Ascending aorta (tissue), 2 donors: ENCODE data around the gene ESPL1. TPM values are rescaled to one million over a fixed set of nuclear protein-coding genes. Genes with fewer than 3 reads are reported as not detected.

Experiments used
- DNase-seq, 2 donors: peaks; one replicate each; pipeline ENCODE4 v3.0.0-alpha.2; 2019; ENCODE audit warnings: low spot score in 2 of 2
- H3K27ac ChIP-seq, 2 donors: fragments of 200-600 bp; sonication (generic); one replicate each; pipeline ENCODE4 v1.5.1; 2016 to 2017; ENCODE audit warnings: mild to moderate bottlenecking in 1 of 2
- H3K27me3 ChIP-seq: fragments of 200-600 bp; sonication (generic); one replicate; pipeline ENCODE4 v1.5.1; 2017
- H3K36me3 ChIP-seq, 2 donors: fragments of 200-600 bp; sonication (generic); one replicate each; pipeline ENCODE4 v1.5.1; 2016
- H3K4me1 ChIP-seq, 2 donors: fragments of 200-600 bp; sonication (generic); one replicate each; pipeline ENCODE4 v1.5.1; 2016 to 2017; ENCODE audit warnings: mild to moderate bottlenecking in 1 of 2
- H3K4me3 ChIP-seq, 2 donors: fragments of 200-600 bp; sonication (generic); one replicate each; pipeline ENCODE4 v1.5.1; 2016 to 2017; ENCODE audit warnings: mild to moderate bottlenecking in 1 of 2
- H3K9me3 ChIP-seq, 2 donors: fragments of 200-600 bp; sonication (generic); one replicate each; pipeline ENCODE4 v1.5.1; 2016
- intact Hi-C: fragments of 100-400 bp; cut with DNase I; formaldehyde crosslinking; loops from one replicate; pipeline ENCODE4 v1.15.1; 2023
- total RNA-seq: library from RNA; depleted of rRNA; stranded (reverse); fragments of >200 nt; gene quantifications from one replicate; pipeline ENCODE4 v1.1.0, GENCODE V29; 2016
- TF ChIP-seq, protein P1 (sequence below), 3 experiments: fragments of 200-600 bp in 2 of 3; fragments of 450-650 bp in 1 of 3; sonication (generic) in 2 of 3; IDR thresholded peaks; one replicate each; pipeline ENCODE4 v1.5.1; 2016 to 2019; ENCODE audit warnings: antibody characterized with exemption in 3 of 3, mild to moderate bottlenecking in 1 of 3, moderate library complexity in 1 of 3

The ESPL1 gene
- total RNA-seq, 1 donor from 2014 or later, result not detected

DNA sequence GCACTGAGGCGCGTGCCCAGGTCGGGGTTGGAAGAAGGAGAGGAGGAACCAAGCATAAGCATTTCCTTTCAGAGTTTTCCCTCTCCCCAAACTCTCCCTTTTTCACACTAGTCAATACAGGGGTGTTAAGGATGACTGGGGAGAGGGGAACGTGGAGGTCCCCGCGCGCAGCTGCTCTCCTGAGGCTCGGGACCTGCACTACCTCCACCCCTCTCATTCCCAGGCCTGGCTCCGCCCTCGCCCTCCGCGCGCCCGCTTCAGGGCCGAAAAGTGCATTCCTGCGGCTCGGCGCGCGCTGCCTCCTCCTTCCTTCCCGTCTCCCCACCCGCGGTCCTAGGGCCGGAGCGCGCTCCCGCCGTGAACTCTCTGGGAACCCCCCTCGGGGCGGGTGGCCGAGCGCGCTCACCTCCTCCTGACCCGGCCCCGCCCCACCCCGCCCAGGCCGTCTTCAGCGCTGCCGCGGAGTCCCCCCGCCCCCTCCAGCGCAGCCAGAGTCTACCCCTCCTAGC is 47.4 kb upstream of the ESPL1 start:
- DNase-seq, result peak; percentile 61 to 94
- no peaks in the 10 kb centered on the region for H3K36me3 ChIP-seq
- intact Hi-C loops, result loop anchor here (1.0 to 10.0 kb wide), 3 partner anchors 11 to 1176 kb away; partner anchors contain the start of gene ESPL1
- H3K4me3 ChIP-seq, result peak overlapping the region; percentile 85 to 90
- peak overlapping the region; percentile 92 to 96 for H3K27ac ChIP-seq
- no peaks in the 10 kb centered on the region for H3K9me3 ChIP-seq
- TF ChIP-seq, protein P1, sequence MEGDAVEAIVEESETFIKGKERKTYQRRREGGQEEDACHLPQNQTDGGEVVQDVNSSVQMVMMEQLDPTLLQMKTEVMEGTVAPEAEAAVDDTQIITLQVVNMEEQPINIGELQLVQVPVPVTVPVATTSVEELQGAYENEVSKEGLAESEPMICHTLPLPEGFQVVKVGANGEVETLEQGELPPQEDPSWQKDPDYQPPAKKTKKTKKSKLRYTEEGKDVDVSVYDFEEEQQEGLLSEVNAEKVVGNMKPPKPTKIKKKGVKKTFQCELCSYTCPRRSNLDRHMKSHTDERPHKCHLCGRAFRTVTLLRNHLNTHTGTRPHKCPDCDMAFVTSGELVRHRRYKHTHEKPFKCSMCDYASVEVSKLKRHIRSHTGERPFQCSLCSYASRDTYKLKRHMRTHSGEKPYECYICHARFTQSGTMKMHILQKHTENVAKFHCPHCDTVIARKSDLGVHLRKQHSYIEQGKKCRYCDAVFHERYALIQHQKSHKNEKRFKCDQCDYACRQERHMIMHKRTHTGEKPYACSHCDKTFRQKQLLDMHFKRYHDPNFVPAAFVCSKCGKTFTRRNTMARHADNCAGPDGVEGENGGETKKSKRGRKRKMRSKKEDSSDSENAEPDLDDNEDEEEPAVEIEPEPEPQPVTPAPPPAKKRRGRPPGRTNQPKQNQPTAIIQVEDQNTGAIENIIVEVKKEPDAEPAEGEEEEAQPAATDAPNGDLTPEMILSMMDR (IDR thresholded peaks at IDR 0.05), result no peak
- H3K27me3 ChIP-seq, result no peaks in the 10 kb centered on the region
- H3K4me1 ChIP-seq, result peaks cover 35 to 56% of the 10 kb centered on the region in 2 donors

DNA sequence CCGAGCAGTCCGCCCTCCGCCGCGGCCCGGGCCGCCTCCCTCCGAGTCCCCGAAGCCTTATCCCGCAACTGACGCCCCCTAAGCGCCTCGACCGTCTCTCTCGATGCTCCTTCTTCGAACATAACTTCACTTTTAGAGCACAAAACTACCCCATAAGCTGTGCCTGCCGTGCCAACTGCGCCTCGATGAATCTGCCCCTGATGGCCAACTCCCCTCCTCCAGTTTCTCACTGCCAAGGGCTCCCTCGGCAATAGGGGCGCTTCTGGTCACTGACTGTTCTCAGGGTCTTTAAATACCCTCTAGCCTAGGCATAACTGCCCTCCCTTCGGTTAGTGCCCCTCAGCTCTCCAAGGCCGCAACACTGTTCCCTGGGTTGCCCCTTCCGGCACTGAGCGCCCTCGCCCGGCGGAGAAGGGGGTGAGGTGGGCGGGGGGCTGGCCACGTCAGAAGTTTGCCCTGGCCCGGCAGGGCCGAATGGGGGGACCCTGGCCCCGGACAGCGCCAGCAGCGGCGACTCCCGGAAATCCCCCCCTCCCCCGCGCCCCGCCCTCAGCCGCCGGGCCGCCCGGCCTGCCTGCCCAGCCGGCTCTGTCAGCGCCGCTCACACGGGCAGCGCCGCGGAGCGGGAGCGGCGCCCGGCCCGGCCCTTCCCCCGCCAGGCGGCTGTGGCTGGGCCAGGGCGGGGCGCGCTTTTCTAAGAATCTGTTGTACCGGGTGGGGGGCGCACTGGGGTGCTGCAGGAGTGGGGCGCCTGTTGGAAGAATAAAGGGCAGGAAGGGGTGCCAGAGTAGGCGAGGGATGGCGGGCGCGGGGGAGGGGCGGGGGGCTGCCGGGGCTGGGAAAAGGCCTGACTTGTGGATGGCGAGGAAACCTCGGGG is 46.7 kb upstream of the ESPL1 start:
- Histone ChIP-seq H3K27ac (peak overlapping the region; percentile 92 to 96), H3K4me1 (peaks cover 35 to 59% of the 10 kb centered on the region in 2 donors), H3K36me3 (no peaks in the 10 kb centered on the region), H3K9me3 (no peaks in the 10 kb centered on the region), H3K27me3 (no peaks in the 10 kb centered on the region), H3K4me3 (peak overlapping the region; percentile 85 to 90)
- DNase-seq, result peak in 1 of 2 donors; percentile 85
- TF ChIP-seq, protein P1 (IDR thresholded peaks at IDR 0.05), result peak; percentile 7 to 19 (median 12)
- intact Hi-C loops, result loop anchor here (1.0 to 10.0 kb wide), 3 partner anchors 10 to 1177 kb away; partner anchors contain the start of gene ESPL1

DNA sequence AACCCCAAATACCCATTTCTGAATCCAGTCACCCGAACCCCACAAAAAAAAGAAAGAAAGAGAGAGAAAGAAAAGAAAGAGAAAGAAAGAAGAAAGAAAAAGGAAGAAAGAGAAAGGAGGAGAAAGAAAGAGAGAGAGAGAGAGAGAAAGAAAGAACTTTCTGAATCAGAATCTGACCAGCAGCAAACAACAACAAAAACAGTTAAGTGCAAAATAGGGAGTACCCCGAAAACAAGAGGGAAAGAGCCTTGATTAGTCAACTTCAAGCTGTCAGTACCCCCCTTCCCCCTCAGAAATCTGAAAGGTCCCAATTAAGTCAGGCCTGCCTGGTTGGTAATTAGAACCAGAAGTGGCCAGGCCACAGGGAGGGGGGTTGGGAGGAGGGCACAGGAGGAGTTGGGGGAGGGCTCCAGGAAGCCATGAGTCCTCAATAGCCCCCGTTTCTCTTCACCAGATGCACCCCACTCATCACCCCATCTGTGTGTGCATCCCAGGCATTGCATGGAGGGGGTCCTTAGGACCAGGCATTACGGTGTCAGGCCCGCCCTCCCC is 45.9 kb upstream of the ESPL1 start:
- Histone ChIP-seq H3K36me3 (peaks cover 4 to 6% of the 10 kb centered on the region in 2 donors), H3K4me3 (peak overlapping the region; percentile 85 to 90), H3K27ac (peak overlapping the region; percentile 92 to 96), H3K9me3 (no peaks in the 10 kb centered on the region), H3K27me3 (no peaks in the 10 kb centered on the region), H3K4me1 (peaks cover 34 to 51% of the 10 kb centered on the region in 2 donors)
- TF ChIP-seq, protein P1 (IDR thresholded peaks at IDR 0.05), result no peak
- intact Hi-C loops, result loop anchor here (10.0 kb wide), 1 partner anchor 1177 kb away; no protein-coding TSS in a partner anchor
- DNase-seq, result no peak

DNA sequence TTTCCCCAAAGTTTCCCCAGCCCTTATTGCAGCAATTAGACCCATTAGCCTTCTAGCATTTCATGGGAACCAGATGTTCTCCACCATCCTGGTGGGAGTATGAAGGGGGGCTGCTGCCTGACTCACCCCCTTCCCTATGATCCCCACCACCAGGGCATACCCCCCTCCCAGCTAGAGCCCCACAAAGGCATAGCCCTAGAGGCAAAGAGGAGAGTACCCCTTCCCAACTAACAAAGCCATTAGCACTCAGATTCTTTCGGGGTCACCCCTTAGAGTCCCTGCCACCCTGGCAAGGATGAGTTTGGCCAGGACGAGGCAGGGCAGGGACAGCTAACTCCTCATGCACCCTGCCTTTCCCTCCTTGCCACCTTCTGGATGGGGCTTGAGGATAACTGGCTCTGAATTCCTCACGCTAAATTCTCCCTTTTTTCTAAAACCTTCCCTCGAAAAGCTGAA is 45.3 kb upstream of the ESPL1 start:
- H3K27ac ChIP-seq, result peak overlapping the region; percentile 92 to 96
- peak overlapping the region in 1 of 2 donors; percentile 17 for H3K4me3 ChIP-seq
- DNase-seq, result no peak
- no peaks in the 10 kb centered on the region for H3K27me3 ChIP-seq
- H3K9me3 ChIP-seq, result no peaks in the 10 kb centered on the region
- peaks cover 28 to 45% of the 10 kb centered on the region in 2 donors for H3K4me1 ChIP-seq
- peaks cover 9 to 12% of the 10 kb centered on the region in 2 donors for H3K36me3 ChIP-seq
- intact Hi-C loops, result loop anchor here (10.0 kb wide), 1 partner anchor 1178 kb away; no protein-coding TSS in a partner anchor
- TF ChIP-seq, protein P1 (IDR thresholded peaks at IDR 0.05), result no peak

DNA sequence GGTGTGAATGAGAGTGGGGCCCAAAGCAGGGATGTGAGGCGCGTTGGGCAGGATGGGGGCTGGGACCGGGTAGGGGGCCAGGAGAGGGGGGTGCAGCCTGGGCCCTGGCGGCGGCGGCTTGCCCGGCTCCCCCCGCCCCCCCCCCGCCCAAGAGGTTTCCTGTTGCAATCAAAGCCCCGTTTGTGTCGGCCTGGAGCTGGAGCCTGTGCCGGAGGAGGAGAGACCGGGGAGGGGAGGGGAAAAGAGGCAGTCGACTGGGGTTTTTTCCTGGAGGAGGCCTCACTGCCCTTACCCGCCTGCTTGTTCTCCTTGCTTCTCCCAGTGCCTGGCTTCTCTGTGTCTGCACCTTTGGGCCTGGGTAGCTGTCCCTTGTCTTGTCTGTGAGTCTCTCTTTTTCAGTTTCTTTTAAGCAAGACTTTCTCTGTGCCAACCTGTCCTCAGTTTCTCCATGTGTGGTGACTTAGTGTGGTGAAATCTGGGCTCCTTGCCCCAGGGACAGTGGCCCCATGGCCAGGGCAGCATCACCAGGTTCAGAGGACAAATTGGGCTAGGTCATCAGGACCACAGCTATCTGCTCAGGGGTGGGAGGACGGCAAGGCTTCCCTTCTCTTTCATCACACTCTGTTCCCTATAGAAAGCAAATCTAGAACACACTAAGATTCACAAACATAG is 44.6 kb upstream of the ESPL1 start:
- Histone ChIP-seq H3K9me3 (no peaks in the 10 kb centered on the region), H3K27me3 (no peaks in the 10 kb centered on the region), H3K27ac (peak overlapping the region; percentile 92 to 96), H3K4me1 (peaks cover 24 to 41% of the 10 kb centered on the region in 2 donors), H3K36me3 (peaks cover 9 to 13% of the 10 kb centered on the region in 2 donors), H3K4me3 (peak overlapping the region in 1 of 2 donors; percentile 17)
- no peak for DNase-seq
- intact Hi-C loops, result loop anchor here (10.0 kb wide), 1 partner anchor 1179 kb away; no protein-coding TSS in a partner anchor
- TF ChIP-seq, protein P1 (IDR thresholded peaks at IDR 0.05), result no peak
